ENCODE data around the gene B4GALNT3. TPM values are rescaled to one million over a fixed set of nuclear protein-coding genes. Genes with fewer than 3 reads are reported as not detected.

The B4GALNT3 gene
- total and polyA plus RNA-seq, 2 of the 13 experiments (the other 11 are each of a cell fraction or from before 2014, with no cell fraction given), result 3.2 to 4.4 TPM

DNA sequence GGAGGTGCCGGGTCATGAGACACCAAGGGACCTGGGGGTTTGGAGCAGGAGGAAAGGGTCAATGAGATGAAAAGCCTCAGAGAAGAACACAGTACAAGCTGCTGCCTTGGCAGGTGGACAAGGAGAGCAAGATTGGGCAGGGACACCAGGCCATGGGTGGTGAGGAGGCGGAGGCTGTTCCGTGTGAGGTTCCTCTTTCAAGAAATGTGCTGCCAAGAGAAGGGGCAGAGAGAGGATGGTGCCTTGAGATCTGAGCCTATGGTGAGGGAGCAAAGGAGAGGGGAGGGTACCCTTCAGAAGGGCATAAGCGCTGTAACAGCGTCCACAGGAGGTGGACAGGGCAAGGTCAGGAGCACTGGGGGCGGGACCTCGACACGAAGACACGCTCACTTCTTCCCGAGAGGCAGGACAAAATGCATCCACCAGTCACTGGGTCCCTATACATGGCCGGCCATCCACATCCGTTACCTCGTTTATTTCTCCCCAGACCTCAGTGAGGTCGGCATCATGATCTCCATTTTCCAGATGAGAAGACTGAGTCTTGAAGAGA is 100.2 kb downstream of the B4GALNT3 start:
- H3K9me3 ChIP-seq (ENCODE audit: low read length), result no peaks in the 10 kb centered on the region
- POLR2A ChIA-PET, result no interaction called here
- 80% methylated on average over 14 of the region's 14 CpGs for whole genome bisulfite sequencing (ENCODE audit: low lambda C conversion rate)
- no peak overlapping the region for H3K9ac ChIP-seq (ENCODE audit: insufficient read depth, low read depth, low read length)
- FAIRE-seq, result no peak
- no peak overlapping the region for H3K27ac ChIP-seq (ENCODE audit: extremely low read length, insufficient read depth, low read length)
- H3K27me3 ChIP-seq (ENCODE audit: control insufficient read depth in 1 of 2, insufficient read depth in 2 of 2, low read length in 2 of 2), result peaks cover 3 to 6% of the 10 kb centered on the region in 2 experiments; a peak in 2 of 5 replicates
- H4K20me1 ChIP-seq (ENCODE audit: insufficient read depth, low read length), result no peaks in the 10 kb centered on the region
- no peaks in the 10 kb centered on the region for H3K79me2 ChIP-seq (ENCODE audit: insufficient read depth, low read length)
- H3K36me3 ChIP-seq (replicated peaks in 1 of 2; ENCODE audit: control insufficient read depth in 1 of 2, insufficient read depth in 2 of 2, low read length in 2 of 2), result no peaks in the 10 kb centered on the region
- H3K4me3 ChIP-seq (replicated peaks in 1 of 3; ENCODE audit: insufficient read depth in 1 of 3, low read depth in 2 of 3, low read length in 3 of 3), result no peak overlapping the region
- ATAC-seq, result no peak
- no TSS peak for BruUV-seq (replicated peaks)
- peaks cover 12% of the 10 kb centered on the region for H3K4me1 ChIP-seq (ENCODE audit: insufficient read depth, low read length)
- no peak overlapping the region for H2AFZ ChIP-seq (ENCODE audit: low read length)
- CTCF ChIA-PET (ENCODE audit: low intra/inter-chr PET ratio, low total read pairs), result no interaction called here
- TF ChIP-seq ZNF629 (CRISPR knock-in tag; conservative IDR thresholded peaks at IDR 0.05) (0 out of 2 replicates have a peak, but pooled peaks have one; percentile 29), ZNF263 (CRISPR knock-in tag; IDR thresholded peaks at IDR 0.05) (no peak)
- intact Hi-C loops (cut with micrococcal nuclease; ENCODE audit: unreplicated experiment), result no loop called here
- H3K4me2 ChIP-seq (ENCODE audit: low read depth, low read length), result no peak overlapping the region
- in situ Hi-C loops (cut with HindIII; ENCODE audit: extremely low pct_ligation_motif_present, low pct_unique_long_range_greater_than_20kb), result loop anchor here (10.0 to 25.0 kb wide), 3 partner anchors 325 to 1027 kb away; partner anchors contain the start of gene FBXL14
- no peak for DNase-seq (ENCODE audit: low spot score)

DNA sequence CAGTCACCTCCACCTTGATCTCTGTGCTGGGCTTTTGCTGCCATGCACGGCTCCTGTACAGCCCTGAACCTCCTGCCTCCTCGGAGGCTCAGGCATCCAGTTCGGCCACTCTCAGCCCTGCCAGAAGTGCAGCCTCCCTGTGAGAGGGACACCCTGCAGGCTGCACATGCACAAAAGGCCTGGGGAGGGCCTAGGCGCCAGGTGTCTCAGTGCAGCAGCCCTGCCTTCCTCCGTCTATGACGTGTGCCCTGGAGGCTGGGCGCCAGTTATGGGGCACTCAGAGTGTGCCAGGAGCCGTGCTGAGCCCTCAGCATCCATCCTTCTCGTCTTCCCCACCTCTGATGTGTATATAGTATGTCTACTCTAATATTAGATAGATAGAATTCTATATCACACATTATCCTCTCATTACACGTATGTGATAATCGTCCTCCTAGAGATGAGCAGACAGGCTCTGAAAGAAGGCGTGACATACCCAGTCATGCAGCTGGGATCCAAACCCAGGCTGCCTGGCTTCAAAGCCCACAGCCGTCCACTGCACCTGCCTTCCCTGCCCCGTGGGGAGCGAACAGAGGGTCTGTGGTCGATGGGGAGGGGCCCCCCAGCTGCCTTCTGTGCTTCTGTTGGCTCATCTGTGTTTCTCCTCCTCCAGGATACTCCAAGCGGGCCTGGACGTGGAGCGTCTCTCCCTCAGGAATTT is 101.1 kb downstream of the B4GALNT3 start:
- Histone ChIP-seq H3K36me3 (replicated peaks in 1 of 2; ENCODE audit: control insufficient read depth in 1 of 2, insufficient read depth in 2 of 2, low read length in 2 of 2) (no peaks in the 10 kb centered on the region), H3K4me1 (ENCODE audit: insufficient read depth, low read length) (peaks cover 9% of the 10 kb centered on the region), H3K9ac (ENCODE audit: insufficient read depth, low read depth, low read length) (no peak overlapping the region), H3K4me2 (ENCODE audit: low read depth, low read length) (no peak overlapping the region), H3K4me3 (replicated peaks in 1 of 3; ENCODE audit: insufficient read depth in 1 of 3, low read depth in 2 of 3, low read length in 3 of 3) (no peak overlapping the region), H4K20me1 (ENCODE audit: insufficient read depth, low read length) (no peaks in the 10 kb centered on the region), H3K27me3 (ENCODE audit: control insufficient read depth in 1 of 2, insufficient read depth in 2 of 2, low read length in 2 of 2) (peaks cover 3 to 6% of the 10 kb centered on the region in 2 experiments; a peak in 2 of 5 replicates), H3K9me3 (ENCODE audit: low read length) (no peaks in the 10 kb centered on the region), H3K79me2 (ENCODE audit: insufficient read depth, low read length) (no peaks in the 10 kb centered on the region), H2AFZ (ENCODE audit: low read length) (no peak overlapping the region), H3K27ac (ENCODE audit: extremely low read length, insufficient read depth, low read length) (no peak overlapping the region)
- 74% methylated on average over 10 of the region's 19 CpGs for WGBS (ENCODE audit: low lambda C conversion rate)
- BruUV-seq (replicated peaks), result no TSS peak
- TF ChIP-seq U2AF1 (optimal IDR thresholded peaks at IDR 0.05; ENCODE audit: low read depth, low read length), result no peak
- TF ChIP-seq ZNF878 (CRISPR knock-in tag; IDR thresholded peaks at IDR 0.05), result no peak
- TF ChIP-seq, protein P1, sequence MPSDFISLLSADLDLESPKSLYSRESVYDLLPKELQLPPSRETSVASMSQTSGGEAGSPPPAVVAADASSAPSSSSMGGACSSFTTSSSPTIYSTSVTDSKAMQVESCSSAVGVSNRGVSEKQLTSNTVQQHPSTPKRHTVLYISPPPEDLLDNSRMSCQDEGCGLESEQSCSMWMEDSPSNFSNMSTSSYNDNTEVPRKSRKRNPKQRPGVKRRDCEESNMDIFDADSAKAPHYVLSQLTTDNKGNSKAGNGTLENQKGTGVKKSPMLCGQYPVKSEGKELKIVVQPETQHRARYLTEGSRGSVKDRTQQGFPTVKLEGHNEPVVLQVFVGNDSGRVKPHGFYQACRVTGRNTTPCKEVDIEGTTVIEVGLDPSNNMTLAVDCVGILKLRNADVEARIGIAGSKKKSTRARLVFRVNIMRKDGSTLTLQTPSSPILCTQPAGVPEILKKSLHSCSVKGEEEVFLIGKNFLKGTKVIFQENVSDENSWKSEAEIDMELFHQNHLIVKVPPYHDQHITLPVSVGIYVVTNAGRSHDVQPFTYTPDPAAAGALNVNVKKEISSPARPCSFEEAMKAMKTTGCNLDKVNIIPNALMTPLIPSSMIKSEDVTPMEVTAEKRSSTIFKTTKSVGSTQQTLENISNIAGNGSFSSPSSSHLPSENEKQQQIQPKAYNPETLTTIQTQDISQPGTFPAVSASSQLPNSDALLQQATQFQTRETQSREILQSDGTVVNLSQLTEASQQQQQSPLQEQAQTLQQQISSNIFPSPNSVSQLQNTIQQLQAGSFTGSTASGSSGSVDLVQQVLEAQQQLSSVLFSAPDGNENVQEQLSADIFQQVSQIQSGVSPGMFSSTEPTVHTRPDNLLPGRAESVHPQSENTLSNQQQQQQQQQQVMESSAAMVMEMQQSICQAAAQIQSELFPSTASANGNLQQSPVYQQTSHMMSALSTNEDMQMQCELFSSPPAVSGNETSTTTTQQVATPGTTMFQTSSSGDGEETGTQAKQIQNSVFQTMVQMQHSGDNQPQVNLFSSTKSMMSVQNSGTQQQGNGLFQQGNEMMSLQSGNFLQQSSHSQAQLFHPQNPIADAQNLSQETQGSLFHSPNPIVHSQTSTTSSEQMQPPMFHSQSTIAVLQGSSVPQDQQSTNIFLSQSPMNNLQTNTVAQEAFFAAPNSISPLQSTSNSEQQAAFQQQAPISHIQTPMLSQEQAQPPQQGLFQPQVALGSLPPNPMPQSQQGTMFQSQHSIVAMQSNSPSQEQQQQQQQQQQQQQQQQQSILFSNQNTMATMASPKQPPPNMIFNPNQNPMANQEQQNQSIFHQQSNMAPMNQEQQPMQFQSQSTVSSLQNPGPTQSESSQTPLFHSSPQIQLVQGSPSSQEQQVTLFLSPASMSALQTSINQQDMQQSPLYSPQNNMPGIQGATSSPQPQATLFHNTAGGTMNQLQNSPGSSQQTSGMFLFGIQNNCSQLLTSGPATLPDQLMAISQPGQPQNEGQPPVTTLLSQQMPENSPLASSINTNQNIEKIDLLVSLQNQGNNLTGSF (CRISPR knock-in tag; IDR thresholded peaks at IDR 0.05), result no peak
- TF ChIP-seq ZNF160 (CRISPR knock-in tag; IDR thresholded peaks at IDR 0.05), result no peak
- TF ChIP-seq GLI4 (CRISPR knock-in tag; IDR thresholded peaks at IDR 0.05; ENCODE audit: borderline replicate concordance), result no peak
- intact Hi-C loops (cut with micrococcal nuclease; ENCODE audit: unreplicated experiment) (no loop called here), in situ Hi-C loops (cut with HindIII; ENCODE audit: extremely low pct_ligation_motif_present, low pct_unique_long_range_greater_than_20kb) (loop anchor here (10.0 to 25.0 kb wide), 3 partner anchors 324 to 1026 kb away; partner anchors contain the start of gene FBXL14)
- ATAC-seq, result peak; percentile 24
- ChIA-PET POLR2A (no interaction called here), CTCF (ENCODE audit: low intra/inter-chr PET ratio, low total read pairs) (no interaction called here)
- no peak for DNase-seq (ENCODE audit: low spot score)
- no peak for FAIRE-seq
